NCI-H2227 (cell line): ENCODE measurements around the gene CPHXL2.
A peak's percentile ranks its signal among the peaks of the same experiment; 100 is the strongest.

ENCODE experiments used
- DNase-seq: peaks from one replicate; lab custom pipeline; 2025; ENCODE audit not compliant: unreplicated experiment; lab: John Stamatoyannopoulos, UW

The CPHXL2 gene

GRCh38 chr16:75676909-75677308 lies at the start of gene CPHXL2:
TSS of gene CPHXL2 (minus strand) at chr16:75677009. CDS start at chr16:75676999, 10 bp downstream.
- no peak for DNase-seq

DNA sequence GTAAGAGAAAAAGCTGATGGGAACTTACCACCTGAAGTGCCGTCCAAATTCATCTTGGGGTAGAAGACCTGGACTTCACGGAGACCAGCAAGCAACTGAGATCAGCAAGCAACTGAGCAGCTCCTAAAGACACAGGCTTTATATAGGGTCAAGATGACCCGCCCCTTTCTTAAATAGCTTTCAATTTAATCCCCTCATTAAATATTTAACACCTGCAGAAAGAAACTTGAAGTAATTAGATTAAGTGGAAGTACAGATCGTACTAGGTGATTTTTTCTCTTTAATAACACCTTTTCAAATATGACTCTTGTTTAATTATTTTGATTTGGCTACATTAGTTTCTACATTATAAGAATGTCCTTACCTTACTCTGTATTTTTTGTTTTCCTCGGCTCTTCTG lies 49.6 kb upstream of the CPHXL2 start, which contains the start of gene CPHXL:
Gene CPHXL (minus strand): TSS at position 101 of the 400 bp plus-strand sequence. CDS start 48 bp downstream, at position 53.
- no peak for DNase-seq

GRCh38 chr16:75718452-75718851 lies 41.6 kb upstream of the CPHXL2 start:
- DNase-seq, result no peak

- no peak for DNase-seq
Measured at GRCh38 chr16:75714661-75715060, 37.9 kb upstream of the CPHXL2 start.

DNA sequence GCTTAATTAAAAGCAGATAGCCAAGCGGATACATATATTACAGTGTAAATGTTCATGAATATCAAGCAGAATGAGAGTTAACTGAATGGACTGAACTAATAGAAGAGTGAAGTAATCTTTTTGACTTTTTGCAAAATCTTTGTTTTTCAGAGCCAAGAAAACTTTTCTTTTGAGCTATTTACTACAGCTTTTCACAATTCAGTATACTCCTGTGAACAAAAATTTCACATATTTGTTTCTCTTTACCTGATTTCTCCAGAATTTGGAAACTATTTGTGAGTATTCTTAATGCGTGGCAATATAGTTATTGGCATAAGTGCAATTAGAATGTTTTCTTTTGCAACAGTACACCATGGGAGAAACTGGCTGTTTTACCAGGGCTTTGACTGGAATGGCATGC lies 33.5 kb upstream of the CPHXL2 start:
- no peak for DNase-seq

- DNase-seq, result no peak
Measured at GRCh38 chr16:75703306-75703705, 26.5 kb upstream of the CPHXL2 start.

- DNase-seq, result no peak
Measured at GRCh38 chr16:75702242-75702641, 25.4 kb upstream of the CPHXL2 start.

DNA sequence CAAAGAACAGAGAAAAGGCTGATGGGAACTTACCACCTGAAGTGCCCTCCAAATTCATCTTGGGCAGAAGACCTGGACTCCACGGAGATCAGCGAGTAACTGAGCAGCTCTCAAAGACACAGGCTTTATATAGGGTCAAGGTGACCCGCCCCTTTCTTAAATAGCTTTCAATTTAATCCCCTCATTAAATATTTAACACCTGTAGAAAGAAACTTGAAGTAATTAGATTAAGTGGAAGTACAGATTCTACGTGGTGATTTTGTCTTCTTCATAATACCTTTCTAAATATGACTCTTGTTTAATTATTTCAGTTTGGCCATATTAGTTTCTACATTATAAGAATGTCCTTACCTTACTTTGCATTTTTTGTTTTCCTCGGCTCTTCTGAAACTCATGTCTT lies 24.6 kb upstream of the CPHXL2 start, which contains the start of gene DUXB:
Gene DUXB (minus strand): TSS at position 101 of the 400 bp plus-strand sequence. CDS start 43 bp downstream, at position 58.
- DNase-seq, result no peak

DNA sequence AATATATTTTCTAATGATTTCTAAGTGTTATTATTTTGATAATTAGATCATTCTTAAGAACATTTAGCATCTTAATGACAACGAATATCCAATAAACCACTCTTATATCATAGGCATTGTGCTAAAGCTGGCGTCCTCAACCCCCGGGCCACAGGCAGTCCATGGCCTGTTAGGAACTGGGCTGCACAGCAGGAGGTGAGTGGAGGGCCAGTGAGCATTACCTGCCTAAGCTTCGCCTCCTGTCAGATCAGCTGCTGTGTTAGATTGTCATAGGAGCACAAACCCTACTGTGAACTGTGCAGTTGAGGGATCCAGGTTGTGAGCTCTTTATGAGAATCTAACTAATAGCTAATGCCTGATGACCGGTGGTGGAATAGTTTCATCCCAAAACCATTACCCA lies 20.8 kb upstream of the CPHXL2 start:
- no peak for DNase-seq

DNA sequence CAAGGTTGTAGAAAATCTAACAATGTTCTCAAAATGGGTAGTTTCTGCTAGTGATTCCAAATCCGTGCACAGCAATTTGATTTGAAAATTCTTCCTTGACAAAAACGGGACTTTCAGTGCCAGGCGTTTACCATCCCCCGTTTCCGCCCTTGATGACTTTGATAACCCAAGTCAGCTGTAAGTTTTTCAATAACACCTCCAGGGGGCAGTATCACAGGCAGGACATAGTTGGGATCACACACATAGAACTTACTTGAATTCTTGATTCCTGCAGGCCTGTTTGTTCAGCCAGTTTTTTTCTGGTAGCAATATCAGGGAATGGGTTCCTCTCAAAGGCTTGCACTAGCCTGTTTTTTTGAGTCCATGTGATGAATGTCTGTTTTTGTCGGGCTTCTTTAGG lies 18.9 kb upstream of the CPHXL2 start:
- DNase-seq, result no peak

DNA sequence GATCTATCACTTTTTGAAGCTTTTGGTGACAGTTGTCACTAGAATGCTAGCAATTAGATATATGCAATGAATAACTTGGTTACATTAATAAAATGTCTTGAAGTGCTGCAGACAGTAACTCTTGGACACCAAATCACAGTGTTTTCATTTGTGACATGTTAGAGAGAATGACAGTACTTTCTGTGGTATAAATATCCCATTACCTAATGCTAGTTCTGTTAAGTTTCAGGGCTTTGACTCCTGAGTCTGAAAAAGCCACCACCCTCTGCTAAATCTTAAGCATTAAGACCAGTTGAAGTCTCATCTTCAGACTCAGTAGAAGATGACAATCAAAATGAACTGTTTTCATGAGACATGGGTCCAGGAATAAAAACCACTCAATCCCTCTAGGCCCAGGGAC lies 10.6 kb upstream of the CPHXL2 start:
- no peak for DNase-seq

DNA sequence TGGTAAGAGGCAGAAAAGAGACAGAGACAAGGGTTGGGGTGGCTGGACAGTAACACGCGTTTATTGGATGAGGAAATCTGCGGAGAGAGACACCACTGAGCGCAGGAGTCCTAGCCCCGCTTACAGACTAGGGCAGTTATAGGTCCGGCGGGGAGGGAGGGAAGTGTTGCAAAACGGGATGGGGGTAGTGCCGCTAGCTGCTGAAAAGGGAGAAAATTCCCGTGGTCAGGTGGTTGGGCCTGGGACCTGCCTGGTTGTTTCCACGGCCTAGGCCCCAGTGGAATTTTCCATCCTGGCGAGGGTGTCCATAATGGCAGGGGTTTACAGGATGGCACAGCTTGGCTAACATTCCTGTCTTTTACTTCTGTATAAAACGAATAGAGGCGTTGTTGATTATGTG lies 5.5 kb upstream of the CPHXL2 start:
- no peak for DNase-seq

- no peak for DNase-seq
Measured at GRCh38 chr16:75679366-75679765, 2.6 kb upstream of the CPHXL2 start.

DNA sequence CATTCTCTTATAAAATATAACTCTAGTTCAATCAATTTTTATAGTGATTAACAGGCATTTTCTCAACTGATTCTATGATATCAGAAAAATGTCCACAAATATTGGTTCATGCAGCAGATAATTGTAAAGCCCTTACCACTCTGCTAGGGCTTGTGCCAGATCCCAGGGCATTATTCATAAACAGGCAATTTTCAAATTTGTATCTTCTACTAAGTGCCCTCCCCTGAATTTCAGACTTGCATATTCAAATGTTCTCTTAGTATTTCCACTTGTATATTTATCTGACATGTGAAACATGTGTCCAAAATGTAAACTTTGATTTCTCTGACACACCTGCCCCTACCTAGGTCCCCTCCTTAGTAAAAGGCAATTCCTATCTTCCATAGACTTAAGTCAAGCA lies 9.3 kb downstream of the CPHXL2 start:
- DNase-seq, result no peak

DNA sequence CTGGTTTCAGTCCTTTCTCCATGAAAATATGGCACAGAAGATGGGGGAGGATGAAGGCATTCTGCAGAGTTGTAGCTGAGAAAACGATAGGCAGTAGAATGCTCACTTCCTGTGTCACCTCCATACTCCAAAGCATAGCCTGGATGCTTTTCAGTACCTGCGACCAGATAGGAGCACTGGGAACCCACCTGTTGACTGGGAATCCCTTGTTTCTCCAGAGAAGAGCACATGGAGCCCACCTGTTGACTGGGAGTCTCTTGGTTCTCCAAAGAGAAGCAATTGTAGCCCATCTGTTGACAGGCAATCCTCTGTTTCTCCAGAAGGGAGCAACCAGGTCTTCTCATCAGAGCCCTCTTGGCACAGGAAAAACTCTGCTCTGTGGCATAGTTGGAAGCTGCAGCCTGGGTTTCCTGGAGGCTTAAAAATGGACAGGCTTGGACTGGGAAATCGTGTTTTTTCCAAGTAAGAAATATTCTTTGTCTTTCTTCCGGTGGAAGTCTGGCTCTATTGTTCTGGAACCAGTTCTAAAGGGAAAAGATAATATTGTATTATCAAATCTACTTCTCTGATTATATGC lies 16.0 kb downstream of the CPHXL2 start:
- DNase-seq, result no peak

- DNase-seq, result no peak
Measured at GRCh38 chr16:75660321-75660720, 16.5 kb downstream of the CPHXL2 start.

DNA sequence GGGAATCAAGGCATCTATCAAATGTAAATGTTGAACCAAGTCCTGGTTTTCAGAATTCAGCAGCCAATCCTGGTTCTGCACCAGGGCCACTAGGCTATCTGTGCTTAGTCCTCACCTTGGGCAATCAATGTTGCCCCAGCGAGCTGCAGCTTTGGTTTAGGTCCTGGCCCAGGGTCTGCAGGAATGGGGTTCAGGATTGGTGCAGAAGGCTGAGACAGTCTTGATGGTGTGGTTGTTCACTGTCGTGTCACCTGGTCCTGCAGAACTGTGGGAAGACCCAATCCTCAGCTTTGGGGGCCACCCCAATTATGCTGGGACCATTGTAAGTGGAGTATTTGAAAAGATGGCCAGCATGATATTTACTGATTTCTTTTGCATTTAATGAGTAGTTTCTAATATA lies 18.6 kb downstream of the CPHXL2 start:
- no peak for DNase-seq

- DNase-seq, result no peak
Measured at GRCh38 chr16:75653922-75654321, 22.9 kb downstream of the CPHXL2 start.

GRCh38 chr16:75648265-75649076 lies 28.3 kb downstream of the CPHXL2 start:
- peak; percentile 74 for DNase-seq

- DNase-seq, result peak; percentile 90
Measured at GRCh38 chr16:75647492-75648264, 29.1 kb downstream of the CPHXL2 start, which contains the start of the genes KARS1 and TERF2IP. TSS of gene KARS1 (minus strand) at chr16:75647665. CDS start at chr16:75647639, 26 bp downstream. TSS of gene TERF2IP (plus strand) at chr16:75647773. CDS start at chr16:75647883, 110 bp downstream.

DNA sequence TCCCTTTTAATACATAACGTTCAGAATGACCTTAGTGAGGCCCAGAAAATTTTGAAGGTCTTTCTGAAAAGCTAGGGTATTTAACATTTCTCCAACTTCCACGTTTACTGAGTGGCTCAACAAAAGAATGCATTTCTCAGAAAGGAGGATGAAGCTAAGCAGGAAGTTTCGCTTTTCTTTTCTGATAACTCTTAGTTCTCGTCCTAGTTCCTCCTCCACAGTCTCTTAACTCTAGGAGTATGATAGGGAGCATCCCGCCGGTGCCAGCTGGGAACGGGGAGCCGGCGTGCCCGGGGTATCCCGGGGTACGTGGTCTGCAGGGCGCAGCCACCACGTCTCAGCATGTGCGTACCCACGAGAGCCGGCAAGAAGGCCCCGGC lies 29.7 kb downstream of the CPHXL2 start:
- no peak for DNase-seq
